SK-N-SH treated with all-trans-retinoic acid at 6 μM for 48 hours (cell line): ENCODE data around the gene DEAF1.

ENCODE experiments used
- BACH2 ChIP-seq: fragments of 250-450 bp; sonication (Bioruptor Pico); IDR thresholded peaks from 2 replicates; pipeline ENCODE4 v1.9.0; 2021; ENCODE audit warnings: mild to moderate bottlenecking, borderline replicate concordance
- GLIS3 ChIP-seq: fragments of 250-450 bp; sonication (Bioruptor Pico); IDR thresholded peaks from 2 replicates; pipeline ENCODE4 v1.5.0; 2020; ENCODE audit warnings: mild to moderate bottlenecking, moderate library complexity
- PATZ1 ChIP-seq: fragments of 250-450 bp; sonication (Bioruptor Pico); IDR thresholded peaks from 2 replicates; pipeline ENCODE4 v1.8.0; 2020; ENCODE audit warnings: mild to moderate bottlenecking, moderate library complexity, borderline replicate concordance
- POU6F1 ChIP-seq: fragments of 250-450 bp; sonication (Bioruptor Pico); IDR thresholded peaks from 2 replicates; pipeline ENCODE4 v1.8.0; 2021; ENCODE audit warnings: low read depth, mild to moderate bottlenecking, moderate library complexity, borderline replicate concordance
- PPARA ChIP-seq: fragments of 250-450 bp; sonication (Bioruptor Pico); IDR thresholded peaks from 2 replicates; pipeline ENCODE4 v1.5.0; 2020; ENCODE audit warnings: mild to moderate bottlenecking, borderline replicate concordance
- RARB ChIP-seq: fragments of 250-450 bp; sonication (Bioruptor Pico); IDR thresholded peaks from 2 replicates; pipeline ENCODE4 v1.8.0; 2021; ENCODE audit warnings: mild to moderate bottlenecking, moderate library complexity
- TSHZ2 ChIP-seq: fragments of 250-450 bp; sonication (Bioruptor Pico); IDR thresholded peaks from 2 replicates; pipeline ENCODE4 v1.5.0; 2020; ENCODE audit warnings: mild to moderate bottlenecking, moderate library complexity
- ZC3H10 ChIP-seq: fragments of 250-450 bp; sonication (Bioruptor Pico); IDR thresholded peaks from 2 replicates; pipeline ENCODE4 v1.5.1; 2021; ENCODE audit warnings: mild to moderate bottlenecking, moderate library complexity
- ZNF565 ChIP-seq: fragments of 450-650 bp; formaldehyde crosslinking; conservative IDR thresholded peaks from 2 replicates; pipeline ENCODE4 v1.5.0; 2020; ENCODE audit warnings: low read depth, mild to moderate bottlenecking, moderate library complexity

- no peak for TF ChIP-seq RARB (CRISPR knock-in tag)
- no peak for TF ChIP-seq PATZ1 (CRISPR knock-in tag)
- no peak for TF ChIP-seq ZNF565 (CRISPR knock-in tag)
- no peak for TF ChIP-seq PPARA
- no peak for TF ChIP-seq GLIS3 (CRISPR knock-in tag)
- no peak for TF ChIP-seq POU6F1 (CRISPR knock-in tag)
- TF ChIP-seq BACH2 (CRISPR knock-in tag) = no peak
- TF ChIP-seq TSHZ2 (CRISPR knock-in tag) = no peak
- TF ChIP-seq ZC3H10 (CRISPR knock-in tag) = no peak
Measured at GRCh38 chr11:627308-627576, 67.8 kb downstream of the DEAF1 start.
